Esophagus muscularis mucosa (tissue), 4 donors: Measurements from ENCODE around the gene HPS4.

Experiments used
- EP300 ChIP-seq: sonication (generic); formaldehyde crosslinking; IDR thresholded peaks from one replicate; pipeline ENCODE4 v1.6.1; 2017; ENCODE audit warnings: antibody characterized with exemption
- POLR2A ChIP-seq: fragments of 450-650 bp; IDR thresholded peaks from one replicate; pipeline ENCODE4 v1.6.1; 2017; ENCODE audit warnings: antibody characterized with exemption, moderate library complexity, mild to moderate bottlenecking, low read depth
- POLR2AphosphoS5 ChIP-seq, 2 donors: sonication (generic); formaldehyde crosslinking; IDR thresholded peaks; one replicate each; pipeline ENCODE4 v1.6.1; 2017; ENCODE audit warnings: antibody characterized with exemption in 2 of 2
- TF ChIP-seq, protein P1 (sequence below), 3 experiments: fragments of 200-600 bp in 2 of 3; fragments of 450-650 bp in 1 of 3; sonication (generic) in 2 of 3; IDR thresholded peaks; one replicate each; pipeline ENCODE4 v1.5.1; 2017 to 2019; ENCODE audit warnings: antibody characterized with exemption in 3 of 3, mild to moderate bottlenecking in 2 of 3, moderate library complexity in 1 of 3

DNA sequence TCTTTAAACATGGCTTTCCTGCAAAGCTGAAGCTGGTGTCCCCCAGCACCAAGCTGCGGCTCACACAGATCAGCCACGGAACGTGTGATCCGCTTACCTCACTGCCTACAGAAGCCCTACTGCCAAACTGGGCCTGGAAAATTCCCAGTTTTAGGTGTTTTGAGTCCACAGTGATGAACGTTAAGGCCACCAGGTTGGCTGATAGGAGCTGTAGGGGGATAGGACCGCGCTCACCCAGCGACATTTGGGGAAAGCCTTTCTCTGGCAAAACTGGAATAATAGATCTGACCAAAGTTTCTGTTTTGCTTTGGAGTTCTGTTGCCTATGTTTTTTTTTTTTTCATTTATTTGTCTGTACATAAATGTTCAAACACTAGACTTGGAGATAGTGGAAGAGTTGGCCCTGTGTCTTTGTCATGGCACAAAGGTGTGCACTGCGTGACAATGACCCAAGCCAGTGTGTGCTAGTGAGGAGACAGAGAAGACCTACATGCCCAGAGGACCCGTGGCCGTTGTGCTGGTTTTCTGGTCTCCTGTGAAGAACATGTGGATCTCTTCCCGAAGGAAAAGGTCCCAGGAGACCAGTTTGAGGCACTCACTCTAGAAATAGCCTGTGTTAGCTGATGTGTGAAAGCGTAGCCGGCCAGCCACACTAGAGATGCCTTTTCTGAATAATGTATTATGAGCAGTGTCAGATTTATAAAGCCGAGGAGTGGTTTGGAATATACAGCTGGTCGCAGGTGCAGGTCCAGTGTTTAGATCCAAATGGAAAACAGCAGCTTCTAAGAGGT, 39.5 kb downstream of the HPS4 start:
- no peak for TF ChIP-seq POLR2AphosphoS5 (IDR thresholded peaks at IDR 0.05)
- TF ChIP-seq, protein P1, sequence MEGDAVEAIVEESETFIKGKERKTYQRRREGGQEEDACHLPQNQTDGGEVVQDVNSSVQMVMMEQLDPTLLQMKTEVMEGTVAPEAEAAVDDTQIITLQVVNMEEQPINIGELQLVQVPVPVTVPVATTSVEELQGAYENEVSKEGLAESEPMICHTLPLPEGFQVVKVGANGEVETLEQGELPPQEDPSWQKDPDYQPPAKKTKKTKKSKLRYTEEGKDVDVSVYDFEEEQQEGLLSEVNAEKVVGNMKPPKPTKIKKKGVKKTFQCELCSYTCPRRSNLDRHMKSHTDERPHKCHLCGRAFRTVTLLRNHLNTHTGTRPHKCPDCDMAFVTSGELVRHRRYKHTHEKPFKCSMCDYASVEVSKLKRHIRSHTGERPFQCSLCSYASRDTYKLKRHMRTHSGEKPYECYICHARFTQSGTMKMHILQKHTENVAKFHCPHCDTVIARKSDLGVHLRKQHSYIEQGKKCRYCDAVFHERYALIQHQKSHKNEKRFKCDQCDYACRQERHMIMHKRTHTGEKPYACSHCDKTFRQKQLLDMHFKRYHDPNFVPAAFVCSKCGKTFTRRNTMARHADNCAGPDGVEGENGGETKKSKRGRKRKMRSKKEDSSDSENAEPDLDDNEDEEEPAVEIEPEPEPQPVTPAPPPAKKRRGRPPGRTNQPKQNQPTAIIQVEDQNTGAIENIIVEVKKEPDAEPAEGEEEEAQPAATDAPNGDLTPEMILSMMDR (IDR thresholded peaks at IDR 0.05): no peak
- TF ChIP-seq POLR2A: no peak
- TF ChIP-seq EP300: no peak
